Keratinocyte (primary cell): ENCODE data around the gene EHMT1.

ENCODE experiments used
- EZH2 ChIP-seq: IDR thresholded peaks from one replicate; pipeline ENCODE4 v1.6.1; 2012; ENCODE audit warnings: inconsistent platforms, mild to moderate bottlenecking, low read length, moderate library complexity
- TF ChIP-seq, protein P1 (sequence below), 3 experiments: IDR thresholded peaks in 1 of 3; conservative IDR thresholded peaks in 1 of 3; optimal IDR thresholded peaks in 1 of 3; 2 replicates in 2 of 3; 3 replicates in 1 of 3; pipeline versions ENCODE3 to v1.5.1; 2011; ENCODE audit warnings: low read length in 3 of 3, mild to moderate bottlenecking in 3 of 3, moderate library complexity in 2 of 3, control low read depth in 1 of 3, inconsistent platforms in 1 of 3; ENCODE audit not compliant: insufficient read depth in 2 of 3; ENCODE audit errors: extremely low read depth in 1 of 3

- TF ChIP-seq, protein P1, sequence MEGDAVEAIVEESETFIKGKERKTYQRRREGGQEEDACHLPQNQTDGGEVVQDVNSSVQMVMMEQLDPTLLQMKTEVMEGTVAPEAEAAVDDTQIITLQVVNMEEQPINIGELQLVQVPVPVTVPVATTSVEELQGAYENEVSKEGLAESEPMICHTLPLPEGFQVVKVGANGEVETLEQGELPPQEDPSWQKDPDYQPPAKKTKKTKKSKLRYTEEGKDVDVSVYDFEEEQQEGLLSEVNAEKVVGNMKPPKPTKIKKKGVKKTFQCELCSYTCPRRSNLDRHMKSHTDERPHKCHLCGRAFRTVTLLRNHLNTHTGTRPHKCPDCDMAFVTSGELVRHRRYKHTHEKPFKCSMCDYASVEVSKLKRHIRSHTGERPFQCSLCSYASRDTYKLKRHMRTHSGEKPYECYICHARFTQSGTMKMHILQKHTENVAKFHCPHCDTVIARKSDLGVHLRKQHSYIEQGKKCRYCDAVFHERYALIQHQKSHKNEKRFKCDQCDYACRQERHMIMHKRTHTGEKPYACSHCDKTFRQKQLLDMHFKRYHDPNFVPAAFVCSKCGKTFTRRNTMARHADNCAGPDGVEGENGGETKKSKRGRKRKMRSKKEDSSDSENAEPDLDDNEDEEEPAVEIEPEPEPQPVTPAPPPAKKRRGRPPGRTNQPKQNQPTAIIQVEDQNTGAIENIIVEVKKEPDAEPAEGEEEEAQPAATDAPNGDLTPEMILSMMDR (optimal IDR thresholded peaks at IDR 0.05 in 1 of 3, IDR thresholded peaks at IDR 0.05 in 1 of 3, conservative IDR thresholded peaks at IDR 0.05 in 1 of 3; ENCODE audit: extremely low read depth in 1 of 3, insufficient read depth in 2 of 3, low read length in 3 of 3), result no peak
- no peak for TF ChIP-seq EZH2
Measured at GRCh38 chr9:137814841-137815240, 196.0 kb downstream of the EHMT1 start.
